PC-3 (cell line): ENCODE data around the gene PER2. TPM values are rescaled to one million over a fixed set of nuclear protein-coding genes. Genes with fewer than 3 reads are reported as not detected.

ENCODE experiments used
- ATAC-seq: fragments of 200-7000 bp; cut with Tn5 transposase; 2 replicates; pipeline ENCODE4 v1.9.1; 2020; ENCODE audit warnings: mild to moderate bottlenecking, moderate library complexity
- BruUV-seq: library from RNA; stranded (reverse); fragments of 400-500 nt; replicated peaks from 2 replicates; lab custom pipeline; 2021; lab: Mats Ljungman, UMichigan
- CTCF ChIA-PET: fragments of 300-600 bp; sonication (Branson Sonifier 250); formaldehyde crosslinking; loops from one replicate; lab custom pipeline; 2022; ENCODE audit warnings: antibody characterized with exemption; lab: Charles Lee
- POLR2A ChIA-PET: fragments of 300-600 bp; sonication (Branson Sonifier 250); formaldehyde crosslinking; loops from one replicate; lab custom pipeline; 2022; ENCODE audit warnings: antibody characterized with exemption; ENCODE audit not compliant: unreplicated experiment; lab: Charles Lee
- DNase-seq: peaks from one replicate; pipeline ENCODE4 v3.0.0-alpha.2; 2015
- H2AFZ ChIP-seq: fragments of 300-600 bp; sonication (generic); 2 replicates; pipeline ENCODE4 v1.6.0; 2016; ENCODE audit warnings: antibody characterized with exemption, low read length
- H3F3A ChIP-seq: fragments of 300-600 bp; sonication (generic); one replicate; pipeline ENCODE4 v1.6.0; 2017; ENCODE audit warnings: antibody characterized with exemption, low read length, control low read depth, mild to moderate bottlenecking; ENCODE audit not compliant: unreplicated experiment
- H3K27ac ChIP-seq: fragments of 300-600 bp; sonication (generic); 2 replicates; pipeline ENCODE4 v1.5.1; 2016; ENCODE audit warnings: mild to moderate bottlenecking, low read length
- H3K27me3 ChIP-seq: fragments of 300-600 bp; sonication (generic); 2 replicates; pipeline ENCODE4 v1.6.1; 2016; ENCODE audit warnings: low read length, mixed read lengths
- H3K36me3 ChIP-seq: fragments of 300-600 bp; sonication (generic); 2 replicates; pipeline ENCODE4 v1.6.1; 2016; ENCODE audit warnings: low read depth, mixed run types, low read length, mixed read lengths
- H3K4me1 ChIP-seq: fragments of 300-600 bp; sonication (generic); 2 replicates; pipeline ENCODE4 v1.5.1; 2016; ENCODE audit warnings: low read length; ENCODE audit not compliant: insufficient read depth
- H3K4me2 ChIP-seq: fragments of 300-600 bp; sonication (generic); 2 replicates; pipeline ENCODE4 v1.6.0; 2016; ENCODE audit warnings: low read length
- H3K4me3 ChIP-seq: fragments of 300-600 bp; sonication (generic); 2 replicates; pipeline ENCODE4 v1.5.1; 2016; ENCODE audit warnings: mild to moderate bottlenecking, low read length, mixed read lengths
- H3K79me2 ChIP-seq: fragments of 300-600 bp; sonication (generic); 2 replicates; pipeline ENCODE4 v1.6.1; 2017; ENCODE audit warnings: low read length, mixed read lengths
- H3K9ac ChIP-seq: fragments of 300-600 bp; sonication (generic); 2 replicates; pipeline ENCODE4 v1.6.0; 2016; ENCODE audit warnings: mild to moderate bottlenecking, low read length
- H3K9me2 ChIP-seq: fragments of 300-600 bp; sonication (generic); replicated peaks from 2 replicates; pipeline ENCODE4 v1.6.1; 2016; ENCODE audit warnings: mixed run types, low read length, mixed read lengths
- H3K9me3 ChIP-seq: fragments of 300-600 bp; sonication (generic); 2 replicates; pipeline ENCODE4 v1.6.1; 2016; ENCODE audit warnings: low read length, mixed read lengths
- H4K20me1 ChIP-seq: fragments of 300-600 bp; sonication (generic); 2 replicates; pipeline ENCODE4 v1.6.1; 2016; ENCODE audit warnings: low read length, mixed read lengths
- EZH2 ChIP-seq: fragments of 300-600 bp; sonication (generic); IDR thresholded peaks from one replicate; pipeline ENCODE4 v1.6.1; 2017; ENCODE audit warnings: antibody characterized with exemption, mild to moderate bottlenecking, low read length; ENCODE audit not compliant: unreplicated experiment
- EZH2phosphoT487 ChIP-seq: fragments of 300-600 bp; sonication (generic); IDR thresholded peaks from 2 replicates; pipeline ENCODE4 v1.6.1; 2018; ENCODE audit warnings: mild to moderate bottlenecking, antibody characterized with exemption, low read length, borderline replicate concordance
- intact Hi-C: fragments of 100-400 bp; cut with micrococcal nuclease; formaldehyde crosslinking; loops from 2 replicates; pipeline ENCODE4 v1.9.0; 2023
- total RNA-seq: library from RNA; depleted of rRNA; stranded (reverse); fragments of >200 nt; gene quantifications from 2 replicates; pipeline ENCODE4 v1.2.3, GENCODE V29; 2014
- TF ChIP-seq, protein P1 (sequence below): fragments of 300-600 bp; sonication (generic); conservative IDR thresholded peaks from 2 replicates; pipeline ENCODE4 v1.5.1; 2017; ENCODE audit warnings: antibody characterized with exemption, low read depth, mild to moderate bottlenecking, low read length

Gene PER2
- total RNA-seq, 1 experiment from 2014 or later, result 8.6 TPM

DNA sequence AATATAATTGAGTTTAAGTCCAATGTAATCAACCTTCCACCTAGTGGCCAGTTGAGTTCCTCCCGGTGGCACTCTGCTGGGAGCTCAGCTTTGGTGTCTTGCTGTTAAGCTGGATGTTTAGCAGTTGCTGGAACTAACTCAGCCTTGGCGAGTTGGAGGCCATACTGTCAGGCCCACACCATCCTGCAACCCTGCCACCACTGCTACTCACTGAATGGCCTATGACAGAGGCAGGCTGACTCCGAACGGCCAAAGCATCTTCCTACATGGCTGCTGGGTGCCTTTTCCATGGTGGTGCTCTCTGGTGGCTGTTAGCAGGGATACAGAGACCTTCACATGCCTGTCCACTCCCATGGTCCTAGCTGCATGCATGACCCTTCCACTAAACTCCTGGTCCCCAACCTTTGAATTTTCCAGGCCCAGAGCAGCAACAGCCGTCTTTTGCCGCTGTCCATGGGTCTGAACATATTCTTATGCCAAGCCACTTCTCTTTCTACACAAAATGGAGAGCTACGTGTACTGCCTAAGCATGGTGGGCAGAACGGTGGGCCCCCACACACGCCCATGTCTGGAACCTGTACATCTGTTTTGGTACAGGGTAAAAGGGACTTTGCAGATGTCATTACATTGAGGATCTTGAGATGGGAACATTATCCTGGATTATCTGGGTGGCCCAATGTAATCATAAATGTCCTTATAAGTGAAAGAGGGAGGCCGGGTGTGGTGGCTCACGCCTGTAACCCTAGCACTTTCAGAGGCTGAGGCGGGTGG, 16.9 kb upstream of the PER2 start:
- Histone ChIP-seq H3K4me3 (no peak overlapping the region), H3K79me2 (no peaks in the 10 kb centered on the region), H3F3A (no peaks in the 10 kb centered on the region), H4K20me1 (no peaks in the 10 kb centered on the region), H3K4me1 (no peaks in the 10 kb centered on the region), H3K9me3 (no peaks in the 10 kb centered on the region), H3K4me2 (no peak overlapping the region), H3K36me3 (no peaks in the 10 kb centered on the region), H3K9me2 (no peaks in the 10 kb centered on the region), H3K9ac (no peak overlapping the region), H2AFZ (no peak overlapping the region), H3K27ac (no peak overlapping the region), H3K27me3 (no peaks in the 10 kb centered on the region)
- POLR2A ChIA-PET, result no interaction called here
- ATAC-seq (peak; percentile 65), DNase-seq (peak; percentile 25)
- intact Hi-C loops, result loop anchor here (1.0 kb wide), 1 partner anchor 49 kb away; no protein-coding TSS in a partner anchor
- TF ChIP-seq EZH2, result no peak
- TF ChIP-seq, protein P1, sequence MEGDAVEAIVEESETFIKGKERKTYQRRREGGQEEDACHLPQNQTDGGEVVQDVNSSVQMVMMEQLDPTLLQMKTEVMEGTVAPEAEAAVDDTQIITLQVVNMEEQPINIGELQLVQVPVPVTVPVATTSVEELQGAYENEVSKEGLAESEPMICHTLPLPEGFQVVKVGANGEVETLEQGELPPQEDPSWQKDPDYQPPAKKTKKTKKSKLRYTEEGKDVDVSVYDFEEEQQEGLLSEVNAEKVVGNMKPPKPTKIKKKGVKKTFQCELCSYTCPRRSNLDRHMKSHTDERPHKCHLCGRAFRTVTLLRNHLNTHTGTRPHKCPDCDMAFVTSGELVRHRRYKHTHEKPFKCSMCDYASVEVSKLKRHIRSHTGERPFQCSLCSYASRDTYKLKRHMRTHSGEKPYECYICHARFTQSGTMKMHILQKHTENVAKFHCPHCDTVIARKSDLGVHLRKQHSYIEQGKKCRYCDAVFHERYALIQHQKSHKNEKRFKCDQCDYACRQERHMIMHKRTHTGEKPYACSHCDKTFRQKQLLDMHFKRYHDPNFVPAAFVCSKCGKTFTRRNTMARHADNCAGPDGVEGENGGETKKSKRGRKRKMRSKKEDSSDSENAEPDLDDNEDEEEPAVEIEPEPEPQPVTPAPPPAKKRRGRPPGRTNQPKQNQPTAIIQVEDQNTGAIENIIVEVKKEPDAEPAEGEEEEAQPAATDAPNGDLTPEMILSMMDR, result peak; percentile 65
- BruUV-seq, result no TSS peak
- CTCF ChIA-PET, result interaction anchor here (1.3 kb wide), 1 partner anchor 15 kb away, joined by 3 read pairs; no protein-coding TSS in a partner anchor

DNA sequence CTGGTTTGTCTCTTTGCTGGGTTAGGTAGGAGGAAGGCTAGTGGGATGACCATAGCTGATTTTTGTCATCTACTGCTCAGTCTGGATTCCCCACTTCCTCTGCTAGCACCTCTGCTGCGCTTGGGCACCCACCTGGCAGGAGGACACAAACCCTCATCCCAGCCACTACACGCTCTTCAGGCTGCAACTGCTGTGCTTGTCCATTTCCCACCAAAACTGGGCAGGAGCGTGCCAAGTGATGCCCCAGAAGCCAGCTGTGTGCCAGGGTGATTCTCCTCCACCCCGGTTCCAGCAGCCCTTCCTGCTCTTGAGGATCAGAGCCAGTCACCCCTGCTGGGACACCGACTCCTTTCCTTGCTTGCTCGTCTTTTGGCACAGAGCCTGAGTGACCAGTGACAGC, 15.7 kb upstream of the PER2 start:
- DNase-seq (no peak), ATAC-seq (no peak)
- Histone ChIP-seq H4K20me1 (no peaks in the 10 kb centered on the region), H2AFZ (no peak overlapping the region), H3K9ac (no peak overlapping the region), H3F3A (no peaks in the 10 kb centered on the region), H3K79me2 (no peaks in the 10 kb centered on the region), H3K9me2 (no peaks in the 10 kb centered on the region), H3K4me2 (no peak overlapping the region), H3K4me3 (no peak overlapping the region), H3K36me3 (no peaks in the 10 kb centered on the region), H3K27ac (no peak overlapping the region), H3K4me1 (no peaks in the 10 kb centered on the region), H3K27me3 (no peaks in the 10 kb centered on the region), H3K9me3 (no peaks in the 10 kb centered on the region)
- ChIA-PET CTCF (no interaction called here), POLR2A (no interaction called here)
- TF ChIP-seq, protein P1, result no peak
- TF ChIP-seq EZH2 (no peak), EZH2phosphoT487 (no peak)
- no TSS peak for BruUV-seq
- intact Hi-C loops, result no loop called here

DNA sequence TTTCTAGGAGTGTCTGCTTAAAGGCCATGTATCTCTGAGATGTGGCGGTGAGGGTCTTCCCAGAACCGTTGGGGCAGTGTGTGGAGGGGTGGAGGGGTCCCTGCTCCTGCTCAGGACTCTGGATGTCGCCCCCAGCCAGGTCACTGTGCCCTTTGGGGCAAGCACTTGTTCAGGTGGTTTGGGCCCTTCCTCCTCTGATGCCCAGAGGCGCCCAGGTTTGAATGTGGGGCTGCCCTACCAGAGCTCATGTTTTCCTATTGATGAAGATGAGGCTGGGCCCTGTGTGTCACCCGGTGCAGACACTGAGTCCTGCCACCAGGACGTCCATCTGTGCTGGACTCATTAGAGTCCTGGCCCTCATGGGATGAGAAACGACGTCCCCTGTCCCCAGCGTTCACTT, 14.3 kb upstream of the PER2 start:
- Histone ChIP-seq H3K79me2 (no peaks in the 10 kb centered on the region), H3K27me3 (no peaks in the 10 kb centered on the region), H3K9ac (no peak overlapping the region), H3F3A (no peaks in the 10 kb centered on the region), H3K9me3 (no peaks in the 10 kb centered on the region), H3K36me3 (no peaks in the 10 kb centered on the region), H3K4me2 (no peak overlapping the region), H2AFZ (no peak overlapping the region), H3K4me1 (no peaks in the 10 kb centered on the region), H3K4me3 (no peak overlapping the region), H4K20me1 (no peaks in the 10 kb centered on the region), H3K9me2 (no peaks in the 10 kb centered on the region), H3K27ac (no peak overlapping the region)
- no TSS peak for BruUV-seq
- intact Hi-C loops, result no loop called here
- CTCF ChIA-PET, result interaction anchor here (0.5 to 0.6 kb wide), 2 partner anchors 38 to 316 kb away, joined by 3 to 9 read pairs; no protein-coding TSS in a partner anchor
- TF ChIP-seq EZH2phosphoT487, result no peak
- TF ChIP-seq, protein P1, result no peak
- no peak for TF ChIP-seq EZH2
- no peak for ATAC-seq
- DNase-seq, result no peak
- POLR2A ChIA-PET, result no interaction called here
